ENCODE data around the gene GMDS. TPM values are rescaled to one million over a fixed set of nuclear protein-coding genes. Genes with fewer than 3 reads are reported as not detected.

Gene GMDS
- total RNA-seq, 1 experiment from 2014 or later = 31.1 TPM

GRCh38 chr6:1687402-1687801, 558.0 kb downstream of the GMDS start:
- no peaks in the 10 kb centered on the region for H3K4me1 ChIP-seq
- Mint-ChIP-seq H3K4me1 (ENCODE audit: low read depth, unreplicated experiment) (no peaks in the 10 kb centered on the region), H3K9me3 (ENCODE audit: unreplicated experiment) (peaks cover 3% of the 10 kb centered on the region), H3K27me3 (ENCODE audit: insufficient read depth, unreplicated experiment) (no peaks in the 10 kb centered on the region), H3K27ac (ENCODE audit: unreplicated experiment) (no peak overlapping the region), H3K36me3 (ENCODE audit: insufficient read depth, unreplicated experiment) (no peaks in the 10 kb centered on the region), H3K4me3 (ENCODE audit: unreplicated experiment) (no peak overlapping the region)
- H3K4me3 ChIP-seq (ENCODE audit: low read depth, low read length) = no peak overlapping the region
- intact Hi-C loops (cut with micrococcal nuclease; ENCODE audit: unreplicated experiment) = no loop called here
- BruUV-seq (replicated peaks) = no TSS peak
- H3K27me3 ChIP-seq (replicated peaks; ENCODE audit: control insufficient read depth, insufficient read depth, low read length) = no peaks in the 10 kb centered on the region
- DNase-seq = no peak
- H3K36me3 ChIP-seq (ENCODE audit: control insufficient read depth, insufficient read depth, low read length) = no peaks in the 10 kb centered on the region
- TF ChIP-seq, protein P1, sequence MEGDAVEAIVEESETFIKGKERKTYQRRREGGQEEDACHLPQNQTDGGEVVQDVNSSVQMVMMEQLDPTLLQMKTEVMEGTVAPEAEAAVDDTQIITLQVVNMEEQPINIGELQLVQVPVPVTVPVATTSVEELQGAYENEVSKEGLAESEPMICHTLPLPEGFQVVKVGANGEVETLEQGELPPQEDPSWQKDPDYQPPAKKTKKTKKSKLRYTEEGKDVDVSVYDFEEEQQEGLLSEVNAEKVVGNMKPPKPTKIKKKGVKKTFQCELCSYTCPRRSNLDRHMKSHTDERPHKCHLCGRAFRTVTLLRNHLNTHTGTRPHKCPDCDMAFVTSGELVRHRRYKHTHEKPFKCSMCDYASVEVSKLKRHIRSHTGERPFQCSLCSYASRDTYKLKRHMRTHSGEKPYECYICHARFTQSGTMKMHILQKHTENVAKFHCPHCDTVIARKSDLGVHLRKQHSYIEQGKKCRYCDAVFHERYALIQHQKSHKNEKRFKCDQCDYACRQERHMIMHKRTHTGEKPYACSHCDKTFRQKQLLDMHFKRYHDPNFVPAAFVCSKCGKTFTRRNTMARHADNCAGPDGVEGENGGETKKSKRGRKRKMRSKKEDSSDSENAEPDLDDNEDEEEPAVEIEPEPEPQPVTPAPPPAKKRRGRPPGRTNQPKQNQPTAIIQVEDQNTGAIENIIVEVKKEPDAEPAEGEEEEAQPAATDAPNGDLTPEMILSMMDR (IDR thresholded peaks at IDR 0.05; ENCODE audit: insufficient read depth in 1 of 2, low read depth in 1 of 2, low read length in 1 of 2, severe bottlenecking in 1 of 2, unreplicated experiment in 1 of 2) = no peak
- ChIA-PET POLR2A (interaction anchor here (0.6 kb wide), 1 partner anchor 785 kb away, joined by 3 read pairs; no protein-coding TSS in a partner anchor), CTCF (no interaction called here)
- H3K9me3 ChIP-seq = no peaks in the 10 kb centered on the region

DNA sequence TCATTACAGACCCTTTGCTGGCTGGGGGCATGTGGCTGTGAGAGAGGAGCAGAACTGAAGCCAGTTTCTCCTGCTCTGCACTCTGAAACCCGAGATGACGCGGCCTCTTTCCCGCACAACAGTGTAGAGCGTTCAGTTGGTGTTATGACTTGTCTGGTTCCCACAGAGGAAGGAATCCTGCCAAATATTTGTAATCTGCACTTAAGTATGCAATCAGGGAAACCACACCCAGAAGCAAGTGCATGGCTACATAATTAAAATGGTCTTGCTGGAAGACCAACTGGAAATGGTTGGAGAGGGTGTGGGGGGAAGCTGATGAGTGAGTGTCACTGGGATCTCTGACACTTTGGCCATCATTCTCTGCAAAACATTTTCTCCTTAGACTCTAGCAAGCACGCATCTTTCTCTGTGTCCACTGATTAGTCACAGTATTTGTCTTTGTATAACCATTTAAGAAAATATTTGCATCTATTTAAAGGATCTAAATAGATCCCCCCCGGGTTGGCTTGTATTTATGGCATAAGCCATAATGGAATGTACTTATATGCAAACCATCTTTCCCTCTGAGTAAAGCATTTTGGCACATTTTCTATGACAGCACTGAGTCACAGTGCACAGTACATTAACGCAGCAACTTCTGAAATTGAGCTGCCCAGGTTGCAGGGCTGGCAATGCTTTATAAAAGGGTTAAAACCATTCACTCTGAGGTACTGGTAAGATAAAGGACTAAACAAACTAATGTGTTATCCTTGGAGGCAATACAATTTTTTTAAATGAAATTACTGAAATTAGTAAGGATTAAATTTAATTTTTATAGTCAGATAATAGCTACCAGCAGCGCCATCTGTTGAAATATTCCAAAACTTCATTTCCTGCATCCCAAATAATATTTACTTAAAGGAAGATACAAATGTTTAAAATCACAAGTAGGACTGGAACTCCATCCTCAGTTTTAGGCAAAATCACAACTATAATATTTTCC, 559.0 kb downstream of the GMDS start:
- H3K27ac Mint-ChIP-seq (ENCODE audit: unreplicated experiment) = no peak overlapping the region
- no peak overlapping the region for H3K4me3 Mint-ChIP-seq (ENCODE audit: unreplicated experiment)
- H3K4me3 ChIP-seq (ENCODE audit: low read depth, low read length) = no peak overlapping the region
- intact Hi-C loops (cut with micrococcal nuclease; ENCODE audit: unreplicated experiment) = no loop called here
- no peaks in the 10 kb centered on the region for H3K36me3 ChIP-seq (ENCODE audit: control insufficient read depth, insufficient read depth, low read length)
- H3K36me3 Mint-ChIP-seq (ENCODE audit: insufficient read depth, unreplicated experiment) = no peaks in the 10 kb centered on the region
- H3K9me3 Mint-ChIP-seq (ENCODE audit: unreplicated experiment) = no peaks in the 10 kb centered on the region
- ChIA-PET POLR2A (no interaction called here), CTCF (no interaction called here)
- no peaks in the 10 kb centered on the region for H3K27me3 ChIP-seq (replicated peaks; ENCODE audit: control insufficient read depth, insufficient read depth, low read length)
- DNase-seq = no peak
- BruUV-seq (replicated peaks) = no TSS peak
- no peaks in the 10 kb centered on the region for H3K27me3 Mint-ChIP-seq (ENCODE audit: insufficient read depth, unreplicated experiment)
- TF ChIP-seq, protein P1 (IDR thresholded peaks at IDR 0.05; ENCODE audit: insufficient read depth in 1 of 2, low read depth in 1 of 2, low read length in 1 of 2, severe bottlenecking in 1 of 2, unreplicated experiment in 1 of 2) = peak in 1 of 2 experiments; percentile 23
- H3K9me3 ChIP-seq = no peaks in the 10 kb centered on the region
- no peaks in the 10 kb centered on the region for H3K4me1 ChIP-seq
- H3K4me1 Mint-ChIP-seq (ENCODE audit: low read depth, unreplicated experiment) = no peaks in the 10 kb centered on the region

DNA sequence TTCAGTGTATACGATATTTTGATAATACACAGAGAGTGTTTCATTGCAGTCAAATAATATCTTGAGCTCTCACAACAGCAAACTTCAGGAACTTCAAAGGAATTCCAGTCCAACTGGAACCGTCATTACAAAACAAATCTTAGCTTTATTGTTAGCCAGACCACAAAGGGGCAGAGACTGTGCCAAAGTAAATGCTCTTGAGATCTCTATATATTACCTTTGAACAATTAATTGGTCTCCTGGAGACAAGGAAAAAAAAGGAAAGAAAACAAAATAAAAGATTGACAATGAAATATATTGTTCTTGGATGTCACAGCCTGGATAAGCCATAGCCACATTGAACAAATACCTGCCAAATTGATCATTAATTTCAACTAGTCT, 565.7 kb downstream of the GMDS start:
- intact Hi-C loops (cut with micrococcal nuclease; ENCODE audit: unreplicated experiment) = no loop called here
- TF ChIP-seq, protein P1 (IDR thresholded peaks at IDR 0.05; ENCODE audit: insufficient read depth in 1 of 2, low read depth in 1 of 2, low read length in 1 of 2, severe bottlenecking in 1 of 2, unreplicated experiment in 1 of 2) = no peak
- H3K36me3 Mint-ChIP-seq (ENCODE audit: insufficient read depth, unreplicated experiment) = no peaks in the 10 kb centered on the region
- no peaks in the 10 kb centered on the region for H3K36me3 ChIP-seq (ENCODE audit: control insufficient read depth, insufficient read depth, low read length)
- no peaks in the 10 kb centered on the region for H3K9me3 ChIP-seq
- no peaks in the 10 kb centered on the region for H3K27me3 ChIP-seq (replicated peaks; ENCODE audit: control insufficient read depth, insufficient read depth, low read length)
- no TSS peak for BruUV-seq (replicated peaks)
- H3K4me1 ChIP-seq = peaks cover 5% of the 10 kb centered on the region
- CTCF ChIA-PET = no interaction called here
- POLR2A ChIA-PET = no interaction called here
- no peak overlapping the region for H3K27ac Mint-ChIP-seq (ENCODE audit: unreplicated experiment)
- no peak for DNase-seq
- peaks cover 12% of the 10 kb centered on the region for H3K4me1 Mint-ChIP-seq (ENCODE audit: low read depth, unreplicated experiment)
- H3K9me3 Mint-ChIP-seq (ENCODE audit: unreplicated experiment) = no peaks in the 10 kb centered on the region
- H3K4me3 Mint-ChIP-seq (ENCODE audit: unreplicated experiment) = no peak overlapping the region
- no peaks in the 10 kb centered on the region for H3K27me3 Mint-ChIP-seq (ENCODE audit: insufficient read depth, unreplicated experiment)
- H3K4me3 ChIP-seq (ENCODE audit: low read depth, low read length) = no peak overlapping the region

Measured in Caco-2 (cell line).